BE2C (cell line): ENCODE measurements around the gene AKAP13.

Experiments used
- DNase-seq: peaks from one replicate; pipeline ENCODE4 v3.0.0-alpha.2; 2020
- H3K27me3 ChIP-seq: fragments of 250-450 bp; sonication (Bioruptor Pico); 2 replicates; pipeline ENCODE4 v1.5.1; 2020; ENCODE audit warnings: mild to moderate bottlenecking
- H3K36me3 ChIP-seq: fragments of 250-450 bp; sonication (Bioruptor Pico); 2 replicates; pipeline ENCODE4 v1.5.1; 2020; ENCODE audit warnings: mild to moderate bottlenecking
- H3K4me1 ChIP-seq: fragments of 250-450 bp; sonication (Bioruptor Pico); 2 replicates; pipeline ENCODE4 v1.5.1; 2020
- H3K4me3 ChIP-seq: 2 replicates; pipeline ENCODE4 v1.5.1; 2011; ENCODE audit warnings: low read depth, low read length
- H3K9me3 ChIP-seq: fragments of 250-450 bp; sonication (Bioruptor Pico); 2 replicates; pipeline ENCODE4 v1.5.1; 2020
- CTCF ChIP-seq: IDR thresholded peaks from 2 replicates; pipeline ENCODE4 v1.5.1; 2012; ENCODE audit warnings: mild to moderate bottlenecking, low read depth, low read length

AKAP13 gene

GRCh38 chr15:85667491-85668424, 287.4 kb downstream of the AKAP13 start:
- DNase-seq: no peak
- no peaks in the 10 kb centered on the region for H3K9me3 ChIP-seq
- no peak for TF ChIP-seq CTCF
- peaks cover 32% of the 10 kb centered on the region for H3K36me3 ChIP-seq
- H3K4me3 ChIP-seq: no peak overlapping the region
- no peaks in the 10 kb centered on the region for H3K4me1 ChIP-seq
- no peaks in the 10 kb centered on the region for H3K27me3 ChIP-seq

GRCh38 chr15:85671156-85671555, 290.8 kb downstream of the AKAP13 start:
- H3K9me3 ChIP-seq: no peaks in the 10 kb centered on the region
- H3K4me1 ChIP-seq: 0 out of 2 replicates have a peak, but pooled peaks cover 2% of the 10 kb centered on the region
- H3K27me3 ChIP-seq: no peaks in the 10 kb centered on the region
- no peak for DNase-seq
- H3K4me3 ChIP-seq: no peak overlapping the region
- H3K36me3 ChIP-seq: peaks cover 16% of the 10 kb centered on the region
- no peak for TF ChIP-seq CTCF

- Histone ChIP-seq H3K4me3 (no peak overlapping the region), H3K27me3 (no peaks in the 10 kb centered on the region), H3K4me1 (0 out of 2 replicates have a peak, but pooled peaks cover 2% of the 10 kb centered on the region), H3K36me3 (peaks cover 16% of the 10 kb centered on the region), H3K9me3 (no peaks in the 10 kb centered on the region)
- DNase-seq: no peak
- TF ChIP-seq CTCF: no peak
Measured at GRCh38 chr15:85672332-85673084, 292.1 kb downstream of the AKAP13 start.

- Histone ChIP-seq H3K9me3 (no peaks in the 10 kb centered on the region), H3K36me3 (peaks cover 16% of the 10 kb centered on the region), H3K4me3 (no peak overlapping the region), H3K27me3 (no peaks in the 10 kb centered on the region), H3K4me1 (0 out of 2 replicates have a peak, but pooled peaks cover 2% of the 10 kb centered on the region)
- DNase-seq: no peak
- TF ChIP-seq CTCF: no peak
Measured at GRCh38 chr15:85673326-85673725, 292.9 kb downstream of the AKAP13 start.

- H3K27me3 ChIP-seq: no peaks in the 10 kb centered on the region
- no peak for DNase-seq
- H3K36me3 ChIP-seq: no peaks in the 10 kb centered on the region; the same call in 1 of the 2 replicates
- H3K4me3 ChIP-seq: no peak overlapping the region
- no peak for TF ChIP-seq CTCF
- H3K9me3 ChIP-seq: no peaks in the 10 kb centered on the region
- peaks cover 9% of the 10 kb centered on the region for H3K4me1 ChIP-seq
Measured at GRCh38 chr15:85676342-85677098, 296.1 kb downstream of the AKAP13 start.
